MCF 10A (cell line): ENCODE results near the gene PRSS36. TPM values are rescaled to one million over a fixed set of nuclear protein-coding genes. Genes with fewer than 3 reads are reported as not detected.
"Not testable (repeated sequence)": the region's sequence is repeated elsewhere in the genome, so short reads cannot be mapped to it uniquely, and the experiment has no call there.

Source experiments
- BruUV-seq: library from RNA; stranded (reverse); fragments of 400-500 nt; replicated peaks from 2 replicates; lab custom pipeline; 2021; lab: Mats Ljungman, UMichigan
- CTCF ChIA-PET: fragments of 300-600 bp; sonication (Branson Sonifier 250); formaldehyde crosslinking; extraction: SDS; loops from one replicate; lab custom pipeline; 2021; ENCODE audit warnings: antibody characterized with exemption, inconsistent platforms; lab: Yijun Ruan, JAX
- POLR2A ChIA-PET: fragments of 300-600, 350-650 bp; sonication (Branson Sonifier 250); formaldehyde crosslinking; extraction: SDS; loops from one replicate; lab custom pipeline; 2020; ENCODE audit warnings: antibody characterized with exemption, inconsistent platforms; lab: Yijun Ruan, JAX
- DNase-seq: peaks from one replicate; pipeline ENCODE4 v3.0.0-alpha.2; 2018; ENCODE audit not compliant: unreplicated experiment
- H3K27ac Mint-ChIP-seq: one replicate; pipeline ENCODE4 v1.8.0; 2022; ENCODE audit warnings: mild to moderate bottlenecking, low read depth, mixed read lengths; ENCODE audit not compliant: unreplicated experiment
- H3K27me3 Mint-ChIP-seq: one replicate; pipeline ENCODE4 v1.8.0; 2022; ENCODE audit warnings: mixed read lengths; ENCODE audit not compliant: insufficient read depth, unreplicated experiment
- H3K36me3 Mint-ChIP-seq: one replicate; pipeline ENCODE4 v1.8.0; 2022; ENCODE audit warnings: mild to moderate bottlenecking, moderate library complexity, mixed read lengths; ENCODE audit not compliant: insufficient read depth, unreplicated experiment
- H3K4me1 Mint-ChIP-seq: one replicate; pipeline ENCODE4 v1.8.0; 2022; ENCODE audit warnings: mixed read lengths; ENCODE audit not compliant: insufficient read depth, unreplicated experiment
- H3K4me3 Mint-ChIP-seq: one replicate; pipeline ENCODE4 v1.8.0; 2022; ENCODE audit warnings: mild to moderate bottlenecking, moderate library complexity, mixed read lengths; ENCODE audit not compliant: unreplicated experiment
- H3K9me3 Mint-ChIP-seq: one replicate; pipeline ENCODE4 v1.8.0; 2022; ENCODE audit warnings: mixed read lengths; ENCODE audit not compliant: unreplicated experiment
- CTCF ChIP-seq: fragments of 200-600 bp; IDR thresholded peaks from one replicate; pipeline ENCODE4 v1.8.0; 2022; ENCODE audit warnings: antibody characterized with exemption, mild to moderate bottlenecking; ENCODE audit not compliant: unreplicated experiment
- intact Hi-C: fragments of 100-400 bp; cut with micrococcal nuclease; formaldehyde crosslinking; loops from 2 replicates; pipeline ENCODE4 v1.14.1; 2022
- total RNA-seq: library from RNA; stranded (reverse); gene quantifications from 2 replicates; pipeline ENCODE4 v1.2.3, GENCODE V29; 2022

Gene PRSS36
- total RNA-seq, 1 experiment from 2014 or later = 1.0 TPM

GRCh38 chr16:31105677-31106213, 44.1 kb downstream of the PRSS36 start:
- peak; percentile 77 for TF ChIP-seq CTCF
- Mint-ChIP-seq H3K4me3 (no peak overlapping the region), H3K36me3 (peaks cover 20% of the 10 kb centered on the region), H3K9me3 (no peaks in the 10 kb centered on the region), H3K27me3 (no peaks in the 10 kb centered on the region), H3K27ac (no peak overlapping the region), H3K4me1 (peaks cover 20% of the 10 kb centered on the region)
- ChIA-PET CTCF (no interaction called here), POLR2A (no interaction called here)
- DNase-seq = peak; percentile 69
- intact Hi-C loops = loop anchor here (2.0 kb wide), 1 partner anchor 37 kb away; no protein-coding TSS in a partner anchor
- no TSS peak for BruUV-seq

- POLR2A ChIA-PET = interaction anchor here (1.8 to 2.9 kb wide), 2 partner anchors 17 to 79 kb away, joined by 5 to 19 read pairs; partner anchors contain the start of gene KAT8
- H3K27ac Mint-ChIP-seq, BruUV-seq, H3K4me1 Mint-ChIP-seq, H3K27me3 Mint-ChIP-seq, intact Hi-C loops, H3K4me3 Mint-ChIP-seq, DNase-seq, H3K9me3 Mint-ChIP-seq: not testable (repeated sequence)
- peaks cover 13% of the 10 kb centered on the region for H3K36me3 Mint-ChIP-seq
- CTCF ChIA-PET = interaction anchor here (0.6 to 3.3 kb wide), 10 partner anchors 34 to 355 kb away, joined by 3 to 20 read pairs (median 3); partner anchors contain the start of genes HSD3B7 and PRSS8
These were observed 48.8 kb downstream of the PRSS36 start for GRCh38 chr16:31100876-31101641.

GRCh38 chr16:31099860-31100638, 49.8 kb downstream of the PRSS36 start:
- Mint-ChIP-seq H3K4me3 (no peak overlapping the region), H3K9me3 (no peaks in the 10 kb centered on the region), H3K36me3 (peaks cover 12% of the 10 kb centered on the region), H3K27me3 (no peaks in the 10 kb centered on the region), H3K4me1 (peaks cover 11% of the 10 kb centered on the region), H3K27ac (no peak overlapping the region)
- TF ChIP-seq CTCF = no peak
- intact Hi-C loops = no loop called here
- ChIA-PET POLR2A (interaction anchor here (1.0 to 2.9 kb wide), 2 partner anchors 18 to 43 kb away, joined by 3 to 19 read pairs; partner anchors contain the start of gene KAT8), CTCF (interaction anchor here (0.5 to 3.3 kb wide), 7 partner anchors 8 to 115 kb away, joined by 3 to 20 read pairs (median 3); partner anchors contain the start of genes HSD3B7 and PRSS8)
- peak; percentile 52 for DNase-seq
- BruUV-seq = no TSS peak

GRCh38 chr16:31094424-31095120, 55.3 kb downstream of the PRSS36 start, which contains the start of gene VKORC1:
VKORC1 (minus strand) TSS chr16:31094797; CDS start chr16:31094729, 68 bp downstream.
- DNase-seq = peak; percentile 99
- CTCF ChIA-PET = interaction anchor here (0.6 to 5.2 kb wide), 6 partner anchors 12 to 364 kb away, joined by 3 to 27 read pairs (median 4); partner anchors contain the start of genes ARMC5 and HSD3B7
- peak within 1 kb of the TSS; percentile 85 for H3K4me3 Mint-ChIP-seq
- BruUV-seq = no TSS peak
- no peak for TF ChIP-seq CTCF
- POLR2A ChIA-PET = interaction anchor here (0.7 to 6.5 kb wide), 14 partner anchors 21 to 364 kb away, joined by 3 to 78 read pairs (median 4); partner anchors contain the start of genes FUS, KAT8, PRSS8 and STX4
- peaks cover 22% of the 10 kb centered on the region for H3K36me3 Mint-ChIP-seq
- no peaks in the 10 kb centered on the region for H3K27me3 Mint-ChIP-seq
- intact Hi-C loops = loop anchor here (1.0 to 2.0 kb wide), 2 partner anchors 20 to 109 kb away; partner anchors contain the start of genes HSD3B7, ZNF646 and ZNF668
- H3K27ac Mint-ChIP-seq = peak within 1 kb of the TSS; percentile 77
- H3K4me1 Mint-ChIP-seq = peaks cover 12% of the 10 kb centered on the region
- no peaks in the 10 kb centered on the region for H3K9me3 Mint-ChIP-seq
